HEK293 (cell line): ENCODE data around the gene DAGLA.

Experiments
- CTCF ChIP-seq: fragments of 450-650 bp; formaldehyde crosslinking; IDR thresholded peaks from 2 replicates; pipeline ENCODE4 v1.5.1; 2016; ENCODE audit warnings: missing biosample characterization, missing genetic modification characterization
- GLIS2 ChIP-seq: fragments of 450-650 bp; formaldehyde crosslinking; IDR thresholded peaks from 2 replicates; pipeline ENCODE4 v1.5.1; 2016; ENCODE audit warnings: missing biosample characterization, missing genetic modification characterization
- HOXA7 ChIP-seq: sonication (generic); formaldehyde crosslinking; IDR thresholded peaks from 2 replicates; pipeline ENCODE4 v1.8.1; 2022; ENCODE audit warnings: missing genetic modification reagents, borderline replicate concordance
- KLF16 ChIP-seq: fragments of 450-650 bp; formaldehyde crosslinking; IDR thresholded peaks from 2 replicates; pipeline ENCODE4 v1.5.1; 2017; ENCODE audit warnings: missing biosample characterization, missing genetic modification characterization
- ZBTB1 ChIP-seq: fragments of 450-650 bp; formaldehyde crosslinking; IDR thresholded peaks from 2 replicates; pipeline ENCODE4 v1.5.1; 2016; ENCODE audit warnings: missing biosample characterization, missing genetic modification characterization
- ZBTB17 ChIP-seq: fragments of 450-650 bp; formaldehyde crosslinking; IDR thresholded peaks from 2 replicates; pipeline ENCODE4 v1.5.1; 2016; ENCODE audit warnings: missing biosample characterization, missing genetic modification characterization
- ZBTB21 ChIP-seq: fragments of 450-650 bp; formaldehyde crosslinking; IDR thresholded peaks from 2 replicates; pipeline ENCODE4 v1.5.1; 2017; ENCODE audit warnings: missing biosample characterization, missing genetic modification characterization
- ZNF274 ChIP-seq, 2 experiments: fragments of 200-500 bp in 1 of 2; fragments of 450-650 bp in 1 of 2; sonication (Bioruptor generic) in 1 of 2; formaldehyde crosslinking in 1 of 2; IDR thresholded peaks; 2 replicates each; pipeline versions ENCODE4 v1.5.1 to v1.6.1; 2014 to 2016; ENCODE audit warnings: borderline replicate concordance in 1 of 2, inconsistent platforms in 1 of 2, low read length in 1 of 2, missing biosample characterization in 1 of 2, missing genetic modification characterization in 1 of 2
- ZNF777 ChIP-seq: fragments of 450-650 bp; formaldehyde crosslinking; IDR thresholded peaks from 2 replicates; pipeline ENCODE4 v1.5.1; 2017; ENCODE audit warnings: missing biosample characterization, missing genetic modification characterization, borderline replicate concordance
- TF ChIP-seq, protein P1 (sequence below): fragments of 450-650 bp; formaldehyde crosslinking; IDR thresholded peaks from 2 replicates; pipeline ENCODE4 v1.5.1; 2016; ENCODE audit warnings: missing biosample characterization, missing genetic modification characterization

DNA sequence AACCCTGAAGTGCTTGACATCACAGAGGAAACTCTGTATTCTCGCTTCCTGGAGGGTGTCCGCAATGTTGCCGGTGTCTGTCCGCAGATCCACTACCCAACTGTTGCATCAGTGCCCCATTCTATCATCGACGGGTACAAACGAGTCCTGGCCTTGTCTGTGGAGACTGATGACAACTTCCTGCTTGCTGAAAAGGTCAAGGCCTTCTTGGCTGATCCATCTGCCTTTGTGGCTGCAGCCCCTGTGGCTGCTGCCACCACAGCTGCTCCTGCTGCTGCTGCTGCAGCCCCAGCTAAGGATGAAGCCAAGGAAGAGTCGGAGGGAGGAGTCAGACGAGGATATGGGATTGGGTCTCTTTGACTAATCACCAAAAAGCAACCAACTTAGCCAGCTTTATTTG is 42.9 kb upstream of the DAGLA start:
- TF ChIP-seq ZBTB17 (tag by site-specific recombination): no peak
- TF ChIP-seq GLIS2 (tag by site-specific recombination): no peak
- TF ChIP-seq CTCF (tag by site-specific recombination): no peak
- TF ChIP-seq, protein P1, sequence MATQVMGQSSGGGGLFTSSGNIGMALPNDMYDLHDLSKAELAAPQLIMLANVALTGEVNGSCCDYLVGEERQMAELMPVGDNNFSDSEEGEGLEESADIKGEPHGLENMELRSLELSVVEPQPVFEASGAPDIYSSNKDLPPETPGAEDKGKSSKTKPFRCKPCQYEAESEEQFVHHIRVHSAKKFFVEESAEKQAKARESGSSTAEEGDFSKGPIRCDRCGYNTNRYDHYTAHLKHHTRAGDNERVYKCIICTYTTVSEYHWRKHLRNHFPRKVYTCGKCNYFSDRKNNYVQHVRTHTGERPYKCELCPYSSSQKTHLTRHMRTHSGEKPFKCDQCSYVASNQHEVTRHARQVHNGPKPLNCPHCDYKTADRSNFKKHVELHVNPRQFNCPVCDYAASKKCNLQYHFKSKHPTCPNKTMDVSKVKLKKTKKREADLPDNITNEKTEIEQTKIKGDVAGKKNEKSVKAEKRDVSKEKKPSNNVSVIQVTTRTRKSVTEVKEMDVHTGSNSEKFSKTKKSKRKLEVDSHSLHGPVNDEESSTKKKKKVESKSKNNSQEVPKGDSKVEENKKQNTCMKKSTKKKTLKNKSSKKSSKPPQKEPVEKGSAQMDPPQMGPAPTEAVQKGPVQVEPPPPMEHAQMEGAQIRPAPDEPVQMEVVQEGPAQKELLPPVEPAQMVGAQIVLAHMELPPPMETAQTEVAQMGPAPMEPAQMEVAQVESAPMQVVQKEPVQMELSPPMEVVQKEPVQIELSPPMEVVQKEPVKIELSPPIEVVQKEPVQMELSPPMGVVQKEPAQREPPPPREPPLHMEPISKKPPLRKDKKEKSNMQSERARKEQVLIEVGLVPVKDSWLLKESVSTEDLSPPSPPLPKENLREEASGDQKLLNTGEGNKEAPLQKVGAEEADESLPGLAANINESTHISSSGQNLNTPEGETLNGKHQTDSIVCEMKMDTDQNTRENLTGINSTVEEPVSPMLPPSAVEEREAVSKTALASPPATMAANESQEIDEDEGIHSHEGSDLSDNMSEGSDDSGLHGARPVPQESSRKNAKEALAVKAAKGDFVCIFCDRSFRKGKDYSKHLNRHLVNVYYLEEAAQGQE: no peak
- no peak for TF ChIP-seq ZBTB21 (tag by site-specific recombination)
- no peak for TF ChIP-seq HOXA7 (CRISPR knock-in tag)
- TF ChIP-seq ZNF777: no peak
- TF ChIP-seq KLF16: no peak
- TF ChIP-seq ZBTB1 (tag by site-specific recombination): no peak
- no peak for TF ChIP-seq ZNF274 (IDR thresholded peaks at IDR 0.05; ENCODE audit: low read length)
- TF ChIP-seq ZNF274 (tag by site-specific recombination; IDR thresholded peaks at IDR 0.05; ENCODE audit: borderline replicate concordance): no peak
